GM21529 (cell line): ENCODE data around the gene BNC2.

Source experiments
- ATAC-seq: cut with Tn5 transposase; IDR thresholded peaks from one replicate; pipeline ENCODE4 v1.9.1; 2021; ENCODE audit not compliant: unreplicated experiment

Gene BNC2

DNA sequence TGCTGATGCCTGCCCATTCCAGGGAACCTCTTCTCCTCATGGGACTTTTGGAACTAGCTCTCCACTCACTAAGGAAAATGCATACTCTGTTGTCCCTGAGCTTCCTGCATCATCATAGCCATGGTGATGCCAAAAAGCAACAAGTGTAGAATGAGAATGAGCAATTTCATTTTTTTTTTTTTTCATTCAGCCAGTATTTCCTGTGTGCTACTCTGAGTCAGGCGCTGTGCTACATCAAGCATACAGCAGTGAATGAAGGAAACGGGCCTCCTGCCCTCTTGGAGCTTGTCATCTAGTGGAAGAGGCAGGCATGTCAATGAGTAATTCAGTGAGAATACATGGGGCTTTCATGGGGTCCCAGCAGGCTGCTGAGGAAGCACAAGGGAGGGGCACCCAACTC is 483.1 kb downstream of the BNC2 start:
- no peak for ATAC-seq

DNA sequence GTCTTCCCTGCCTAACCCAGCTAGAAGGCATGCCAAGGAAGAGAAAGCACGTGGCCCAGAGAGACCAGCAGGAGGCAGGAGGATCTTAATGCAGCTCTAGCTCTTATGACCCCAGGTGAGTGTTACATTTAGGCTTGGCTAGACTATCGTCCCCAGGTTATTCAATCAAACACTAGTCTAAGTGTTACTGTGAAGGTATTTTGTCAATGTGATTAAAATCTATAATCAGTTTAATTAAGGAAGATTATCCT is 483.7 kb downstream of the BNC2 start:
- no peak for ATAC-seq

DNA sequence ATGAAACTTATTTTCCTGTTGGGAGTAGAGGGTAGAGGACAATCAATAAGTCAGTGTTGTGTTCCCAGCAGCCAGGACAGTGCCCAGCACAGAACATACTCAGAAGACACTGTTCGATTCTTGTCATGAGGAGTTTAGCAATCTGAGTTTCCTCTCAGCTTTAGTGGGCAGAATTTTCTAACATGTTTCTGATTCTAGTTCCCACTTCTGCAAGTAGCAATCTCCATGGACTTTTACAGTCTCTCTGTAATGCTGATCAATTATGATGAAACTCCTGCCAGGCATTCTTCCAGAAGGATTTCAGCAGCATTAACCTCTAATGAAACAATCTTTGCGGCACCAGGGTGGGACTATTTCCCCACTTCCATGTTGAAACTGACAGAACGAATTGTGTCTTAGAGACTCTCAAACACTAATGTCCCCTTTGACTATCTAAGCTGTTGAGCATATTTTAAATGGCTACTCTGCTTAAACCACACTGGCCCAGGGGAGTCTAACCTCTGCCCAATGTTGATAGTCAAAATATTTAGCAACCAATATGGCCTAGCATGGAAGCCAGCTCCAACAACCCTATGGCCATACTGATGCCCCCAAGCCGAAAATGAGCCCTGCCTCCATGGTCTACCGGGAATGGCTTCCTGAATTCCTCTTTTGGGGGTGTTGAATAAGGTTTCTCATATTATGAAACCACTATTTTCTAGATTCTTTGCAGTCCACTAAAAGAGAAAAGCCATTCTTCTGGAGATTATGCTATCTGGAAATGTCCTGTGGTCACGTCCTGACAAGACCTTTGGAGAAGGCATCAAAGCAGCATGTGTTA is 484.3 kb downstream of the BNC2 start:
- ATAC-seq, result no peak

DNA sequence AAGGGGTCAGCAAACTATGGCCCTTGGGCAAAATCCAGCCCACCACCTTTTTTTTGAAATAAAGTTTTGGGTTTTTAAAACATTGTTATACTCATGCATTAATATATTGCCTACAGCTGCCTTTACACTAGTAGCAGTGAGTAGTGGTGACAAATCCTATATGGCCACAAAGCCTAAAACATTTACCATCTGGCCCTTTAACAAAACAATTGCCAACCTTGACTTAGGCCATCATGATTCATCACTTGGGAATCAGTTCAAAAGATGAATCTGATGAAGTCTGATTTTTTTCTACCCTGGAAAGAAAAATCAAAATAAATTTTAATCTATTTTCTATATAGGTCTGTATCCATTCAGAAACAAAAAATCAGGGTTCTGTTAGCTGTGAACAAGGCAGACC is 484.9 kb downstream of the BNC2 start:
- ATAC-seq, result no peak

DNA sequence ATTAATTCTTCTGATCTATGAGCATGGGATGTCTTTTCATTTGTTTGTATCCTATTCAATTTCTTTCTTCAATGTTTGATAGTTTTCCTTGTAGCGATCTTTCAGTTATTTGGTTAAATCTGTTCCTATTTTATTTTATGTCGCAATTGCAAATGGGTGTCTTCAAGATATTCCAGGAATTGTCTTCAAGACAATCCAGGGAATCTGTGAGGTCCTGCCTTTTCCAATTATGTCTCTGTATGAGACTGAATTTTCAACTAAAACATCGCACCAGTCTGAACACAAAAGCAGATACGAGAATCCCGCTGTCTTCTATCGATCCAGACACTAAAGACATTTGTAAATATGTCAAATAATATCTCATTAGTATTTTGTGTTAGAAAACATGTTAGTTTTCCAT is 485.5 kb downstream of the BNC2 start:
- ATAC-seq, result no peak

DNA sequence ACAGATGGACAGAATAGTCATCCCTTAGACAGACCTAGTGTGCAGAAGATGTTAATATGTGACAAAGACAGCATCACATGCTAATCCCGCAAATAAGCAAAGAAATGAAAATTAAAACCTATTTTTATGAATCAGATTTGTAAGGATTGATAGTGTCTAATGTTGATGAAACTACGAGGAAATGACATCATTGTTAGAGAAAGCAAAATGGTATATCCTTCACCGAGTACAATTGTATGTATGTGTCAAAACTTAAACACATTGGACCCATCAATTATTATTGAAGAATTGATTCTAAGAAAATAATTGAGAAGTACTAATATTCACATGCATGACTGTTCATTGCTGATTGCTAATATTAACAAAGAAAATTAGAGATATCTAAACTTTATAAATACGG is 493.2 kb downstream of the BNC2 start:
- ATAC-seq, result no peak

DNA sequence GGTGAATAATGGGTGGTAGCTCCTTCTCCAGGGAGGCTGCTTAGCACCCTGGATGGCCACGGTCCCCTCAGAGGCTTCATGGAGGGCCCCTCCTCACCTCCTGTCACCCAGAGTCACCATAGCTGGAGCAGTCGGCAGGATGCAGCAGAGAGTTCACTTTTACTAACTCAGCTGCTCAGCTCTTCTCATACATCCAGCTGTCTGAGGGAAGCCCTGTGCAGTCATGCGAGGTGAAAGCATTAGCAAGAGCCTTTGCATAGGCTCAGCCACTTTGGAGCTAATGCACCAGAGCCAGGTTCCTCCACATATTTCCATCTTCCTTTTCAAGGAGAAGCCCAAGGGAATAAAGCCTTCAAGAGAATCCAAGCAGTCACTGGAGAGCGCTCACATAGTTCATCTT is 499.2 kb downstream of the BNC2 start:
- no peak for ATAC-seq

DNA sequence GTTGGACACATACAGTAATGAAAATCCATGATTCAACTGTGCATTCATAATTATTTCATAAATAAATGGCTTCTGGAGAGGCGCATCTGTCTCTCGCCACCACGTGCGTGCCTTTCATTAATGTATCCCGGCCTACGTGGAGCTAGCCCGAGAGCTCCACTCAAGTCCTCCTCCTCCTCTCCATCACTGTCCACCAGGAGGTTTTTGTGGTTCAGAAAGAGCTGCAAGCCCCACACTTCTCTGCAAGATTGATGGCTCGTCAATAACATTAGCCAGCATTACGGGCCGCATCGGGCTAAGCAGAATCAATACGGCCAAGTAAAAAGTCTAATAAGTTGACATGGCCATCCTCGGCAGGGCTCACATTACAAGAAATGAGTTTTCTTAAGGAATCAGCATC is 499.8 kb downstream of the BNC2 start:
- ATAC-seq, result no peak

DNA sequence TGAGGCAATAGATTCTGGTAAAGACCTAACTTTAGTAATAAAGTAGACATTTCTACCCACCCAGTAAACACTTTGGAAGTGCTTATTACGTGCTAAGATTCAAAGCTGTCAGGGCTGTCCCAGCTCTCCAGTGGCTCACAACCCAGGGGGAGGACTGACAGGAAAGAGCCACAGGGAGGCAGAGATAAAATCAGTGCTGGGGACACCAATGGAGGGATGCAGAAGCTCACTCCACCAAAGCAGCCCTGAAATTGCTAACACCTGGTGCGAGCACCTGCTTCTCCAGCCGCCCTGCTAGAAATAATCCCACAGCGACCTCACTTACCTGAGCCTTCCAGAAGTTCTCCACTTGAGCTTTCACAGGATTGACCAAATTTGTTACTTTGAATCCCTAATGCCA is 501.0 kb downstream of the BNC2 start:
- no peak for ATAC-seq

DNA sequence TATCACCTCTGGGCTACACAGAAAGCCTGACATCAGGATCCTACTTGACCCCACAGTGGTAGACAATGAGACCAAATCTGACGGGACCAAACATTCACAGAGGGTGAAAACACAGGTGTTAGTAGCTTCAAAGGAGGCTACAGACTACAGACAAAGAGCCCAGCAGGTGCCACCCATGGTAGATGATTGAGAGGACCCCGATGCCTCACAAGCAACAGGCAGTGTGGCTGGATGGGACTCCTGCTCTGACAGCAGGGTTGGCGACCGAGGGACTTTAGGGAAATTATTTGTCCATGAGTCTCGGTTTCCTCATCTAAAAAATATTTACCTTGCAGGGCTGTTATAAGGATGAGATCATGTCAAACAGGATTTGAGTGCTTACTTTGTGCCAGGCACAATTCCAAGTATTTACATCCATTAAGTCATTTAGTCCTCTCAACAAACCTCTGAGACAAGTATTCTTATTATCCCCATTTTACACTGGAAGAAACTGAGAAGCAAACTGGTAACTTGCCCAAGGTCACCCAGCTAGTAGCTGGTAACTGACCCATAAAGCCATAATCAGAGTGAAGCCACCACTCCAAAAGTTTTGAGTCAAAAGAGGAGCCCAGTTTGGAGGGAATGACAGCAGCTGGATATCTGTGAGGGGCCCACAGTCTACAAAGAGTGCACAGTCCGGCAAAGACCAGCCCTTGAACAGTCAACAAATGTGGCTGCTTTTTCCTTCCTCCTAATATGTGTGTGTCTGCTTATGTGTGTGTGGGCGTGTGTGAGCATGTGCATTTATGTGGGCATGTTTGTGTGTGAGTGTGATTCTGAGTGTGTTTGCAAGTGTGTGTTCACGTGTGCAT is 502.0 kb downstream of the BNC2 start:
- ATAC-seq, result no peak

DNA sequence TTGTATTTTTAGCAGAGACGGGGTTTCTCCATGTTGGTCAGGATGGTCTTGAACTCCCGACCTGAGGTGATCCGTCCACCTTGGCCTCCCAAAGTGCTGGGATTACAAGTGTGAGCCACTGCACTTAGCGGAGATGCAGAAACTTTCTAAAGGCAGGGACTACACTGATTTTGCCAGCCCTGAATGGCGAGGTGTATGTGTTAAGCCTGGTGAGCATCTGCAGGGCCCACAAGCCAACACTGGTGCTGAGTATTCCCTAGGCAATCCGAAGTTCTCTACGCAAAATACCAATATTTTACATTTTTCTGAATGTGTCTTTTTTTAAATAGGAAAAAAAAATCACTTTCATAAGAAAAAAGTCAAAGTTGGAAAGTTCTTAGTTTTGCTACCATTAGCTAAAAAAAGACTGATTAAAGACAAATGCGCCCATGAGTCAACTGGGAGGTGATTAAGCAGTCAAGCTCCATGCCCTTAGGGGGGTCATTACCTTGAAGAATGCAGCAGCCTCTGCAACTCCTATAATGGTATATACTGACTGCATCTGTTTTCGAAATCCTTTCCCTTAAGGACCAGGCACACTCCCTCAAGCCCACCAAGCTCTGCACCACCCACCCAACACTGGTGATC is 502.8 kb downstream of the BNC2 start:
- ATAC-seq, result no peak

DNA sequence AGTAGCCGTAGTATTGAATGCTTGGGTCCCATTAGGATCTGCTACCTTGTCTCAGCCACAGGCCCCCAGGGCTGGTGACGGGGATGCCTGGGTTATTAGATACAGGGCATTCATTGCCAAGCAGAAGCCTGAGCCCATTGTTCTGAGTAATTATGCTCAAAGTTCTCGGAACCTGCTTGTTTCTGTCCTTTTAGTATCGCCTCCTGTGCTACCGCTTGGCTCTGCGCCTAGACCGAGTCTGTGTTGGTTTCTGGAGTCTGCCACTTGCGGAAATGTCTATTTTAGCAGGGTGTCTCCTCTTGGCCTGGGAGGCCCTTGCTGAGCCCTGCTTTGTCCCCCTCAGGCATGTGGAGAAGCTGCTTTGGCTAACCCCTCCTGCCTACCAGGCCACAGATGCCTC is 506.1 kb downstream of the BNC2 start:
- no peak for ATAC-seq

DNA sequence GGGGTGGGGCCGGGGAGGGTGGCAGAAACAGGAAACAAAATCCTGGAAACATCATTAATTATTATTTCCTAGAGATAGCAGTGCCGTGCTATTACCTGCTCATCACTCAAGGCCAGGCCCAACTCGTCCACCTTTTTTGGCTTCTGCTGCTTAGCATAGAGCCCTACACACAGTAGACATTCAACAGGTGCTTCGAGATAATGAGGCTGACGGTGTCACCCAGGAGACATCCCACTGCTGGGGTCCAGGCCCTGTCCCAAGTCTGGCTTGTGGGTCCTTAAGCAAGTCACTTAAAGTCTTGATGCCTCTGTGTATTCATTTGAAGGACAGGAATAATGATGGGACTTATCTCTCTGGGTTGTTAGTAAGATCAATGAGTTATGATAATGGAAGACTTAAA is 506.6 kb downstream of the BNC2 start:
- ATAC-seq, result no peak

DNA sequence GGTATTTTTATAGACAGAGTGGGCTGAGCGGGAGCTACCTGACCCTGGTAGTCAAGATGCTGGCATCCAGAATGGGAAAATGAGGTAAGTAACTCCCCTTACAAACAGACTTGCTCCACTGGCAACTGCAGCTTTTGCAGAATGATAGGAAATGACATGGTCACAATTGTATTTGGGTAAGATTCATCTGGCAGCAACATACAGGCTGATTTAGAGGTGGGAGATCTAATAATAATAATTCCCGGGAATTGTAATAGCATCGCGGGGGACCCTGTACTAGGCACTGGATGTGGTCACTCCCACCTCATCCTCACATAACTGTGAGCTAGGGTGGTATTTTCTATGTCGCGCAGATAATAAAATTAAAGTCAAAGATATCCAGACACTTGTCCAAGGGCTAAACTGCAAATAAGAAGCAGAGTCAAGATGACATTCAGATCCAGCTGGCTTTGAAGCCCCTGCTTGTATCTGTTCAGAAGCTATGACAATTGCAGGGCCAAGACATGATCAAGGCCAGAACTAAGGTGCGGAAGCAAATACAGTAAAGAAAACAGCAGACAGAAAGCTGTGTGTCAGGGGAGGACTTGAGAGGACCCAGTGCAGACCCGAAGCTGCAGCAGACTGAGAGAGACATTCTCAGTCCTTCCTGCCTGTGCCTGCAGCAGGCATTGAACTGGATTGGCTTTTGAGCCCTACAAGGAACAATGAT is 507.2 kb downstream of the BNC2 start:
- ATAC-seq, result no peak

DNA sequence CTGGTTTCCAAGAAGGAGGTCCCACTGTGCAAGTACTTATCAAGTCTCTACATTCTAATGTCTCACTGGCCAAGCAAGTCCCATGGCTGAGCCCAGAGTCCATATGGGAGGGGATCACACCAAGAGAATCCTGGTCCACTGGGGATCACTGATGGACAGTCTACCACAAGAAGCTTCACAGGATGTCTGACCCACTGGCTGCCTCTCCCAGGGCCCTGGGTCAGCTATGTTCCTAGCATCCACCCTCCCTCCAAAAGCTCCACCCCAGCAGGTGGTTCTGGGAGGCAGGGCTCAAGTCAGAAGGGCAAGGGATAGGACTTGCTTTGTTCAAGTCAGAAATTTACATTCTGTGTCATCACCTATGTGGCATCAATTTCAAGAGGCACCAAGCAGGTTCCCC is 508.5 kb downstream of the BNC2 start:
- no peak for ATAC-seq

DNA sequence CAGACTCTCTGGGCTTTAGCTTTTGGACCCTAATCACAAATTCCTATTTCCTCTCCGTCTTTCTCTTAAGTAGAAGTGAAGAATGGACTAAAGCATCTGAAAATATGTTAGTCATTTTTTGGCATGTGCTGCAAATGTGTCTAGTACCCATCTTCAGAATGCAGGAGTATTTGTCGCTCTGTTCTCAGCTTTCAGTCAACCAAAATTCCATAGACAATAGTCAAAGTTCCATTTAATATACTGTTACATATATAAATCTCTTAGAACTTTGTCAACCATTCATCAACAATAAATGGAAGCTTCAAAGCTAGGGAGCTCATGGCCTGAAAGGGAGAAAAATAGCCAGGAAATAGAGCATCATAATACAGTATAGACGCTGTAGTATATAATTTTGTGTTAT is 509.4 kb downstream of the BNC2 start:
- ATAC-seq, result no peak

DNA sequence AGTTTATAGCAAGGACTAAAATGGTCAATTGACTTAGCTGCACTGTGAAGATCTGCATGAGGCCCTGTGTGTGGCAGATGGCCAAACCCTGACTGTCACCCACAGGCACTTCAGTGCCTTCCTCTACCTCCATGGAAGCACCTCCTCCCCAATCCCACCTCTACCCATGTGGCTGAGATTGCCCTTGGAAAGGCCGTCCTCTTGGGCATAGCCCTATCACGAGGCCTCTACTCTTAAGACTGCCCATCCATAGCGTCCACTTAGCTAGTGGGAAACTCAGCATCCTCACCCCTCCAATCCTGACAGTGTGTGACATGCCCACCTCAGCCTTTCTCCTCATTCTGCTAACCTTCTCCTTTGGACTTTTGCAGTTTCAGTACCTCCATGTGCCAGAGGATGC is 510.2 kb downstream of the BNC2 start:
- ATAC-seq, result no peak
